KOPT-K1 (cell line): ENCODE measurements around the gene KATNAL1.
A peak's percentile ranks its signal among the peaks of the same experiment; 100 is the strongest.

Source experiments
- H3K27ac ChIP-seq: fragments of 200-600 bp; sonication (generic); 2 replicates; pipeline ENCODE4 v1.5.1; 2016; ENCODE audit warnings: antibody characterized with exemption, mild to moderate bottlenecking, low read depth, low read length; ENCODE audit not compliant: poor library complexity, severe bottlenecking
- H3K36me3 ChIP-seq: fragments of 200-600 bp; sonication (generic); 2 replicates; pipeline ENCODE4 v1.5.1; 2017; ENCODE audit warnings: antibody characterized with exemption, mild to moderate bottlenecking, low read length, moderate library complexity; ENCODE audit not compliant: insufficient read depth
- H3K9me3 ChIP-seq: fragments of 200-600 bp; sonication (generic); 2 replicates; pipeline ENCODE4 v1.5.1; 2017; ENCODE audit warnings: antibody characterized with exemption, low read length, mild to moderate bottlenecking; ENCODE audit not compliant: insufficient read depth, poor library complexity, severe bottlenecking

Gene KATNAL1

GRCh38 chr13:30318026-30318425, 10.7 kb upstream of the KATNAL1 start:
- H3K36me3 ChIP-seq: no peaks in the 10 kb centered on the region
- H3K9me3 ChIP-seq: no peaks in the 10 kb centered on the region
- no peak overlapping the region for H3K27ac ChIP-seq

- H3K27ac ChIP-seq: no peak overlapping the region
- no peaks in the 10 kb centered on the region for H3K9me3 ChIP-seq
- H3K36me3 ChIP-seq: no peaks in the 10 kb centered on the region
Observed at GRCh38 chr13:30314562-30314961, 7.2 kb upstream of the KATNAL1 start.

DNA sequence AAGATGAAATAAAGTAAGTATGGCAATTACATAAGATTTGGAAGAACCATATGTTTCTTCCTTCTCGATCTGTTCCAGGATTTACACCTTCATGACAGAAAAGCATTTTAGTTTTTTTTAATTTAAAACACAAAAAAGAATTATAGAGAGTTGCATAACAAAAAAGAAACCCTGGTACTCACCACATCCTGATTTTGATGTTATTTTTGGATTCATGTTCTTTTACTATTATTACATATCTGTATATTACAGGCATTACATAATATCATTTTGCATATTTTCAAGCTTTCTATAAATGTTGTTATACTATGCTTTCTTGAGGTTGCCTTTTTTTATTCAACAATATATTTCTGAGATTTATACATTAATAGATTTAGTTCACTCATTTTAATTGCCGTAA, 6.7 kb upstream of the KATNAL1 start:
- Histone ChIP-seq H3K36me3 (no peaks in the 10 kb centered on the region), H3K9me3 (no peaks in the 10 kb centered on the region), H3K27ac (no peak overlapping the region)

DNA sequence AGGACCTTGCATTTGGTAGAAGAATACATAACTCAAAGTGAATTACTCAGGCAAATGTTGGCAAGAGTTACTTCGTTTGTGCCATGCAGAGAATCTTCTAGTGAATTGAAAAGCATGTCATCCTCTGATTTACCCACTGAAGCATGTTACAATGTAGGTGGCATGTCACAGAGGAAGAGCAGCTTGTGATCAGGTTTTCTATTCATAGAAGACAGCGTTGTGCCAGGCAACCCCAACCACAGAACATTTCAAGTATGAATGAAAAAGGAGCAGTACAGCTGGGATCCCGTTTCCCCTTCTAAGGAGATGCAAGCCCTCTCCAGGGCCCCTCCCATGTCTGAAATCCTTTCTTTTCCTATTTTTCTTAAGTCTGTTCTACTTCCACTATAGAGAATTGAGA, 6.0 kb upstream of the KATNAL1 start:
- Histone ChIP-seq H3K9me3 (no peaks in the 10 kb centered on the region), H3K36me3 (no peaks in the 10 kb centered on the region), H3K27ac (no peak overlapping the region)

DNA sequence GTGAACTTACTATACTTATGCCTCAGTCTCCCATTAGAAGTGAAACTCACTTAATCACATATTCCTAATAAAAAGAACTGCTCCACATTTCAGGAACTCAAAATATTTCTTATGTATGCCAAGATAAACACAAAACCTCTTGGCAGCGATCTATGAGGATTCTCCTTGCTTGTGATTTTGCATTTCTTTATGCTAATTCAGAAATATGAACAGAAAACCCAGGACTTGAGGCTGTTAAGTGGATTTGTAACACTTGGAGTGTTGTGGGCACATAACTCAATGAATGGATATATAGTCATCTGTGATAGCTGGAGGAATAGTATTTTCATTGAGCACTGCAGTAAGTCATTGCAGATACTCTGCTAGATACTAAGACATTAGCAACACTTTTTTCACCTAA, 5.6 kb upstream of the KATNAL1 start:
- Histone ChIP-seq H3K9me3 (no peaks in the 10 kb centered on the region), H3K36me3 (no peaks in the 10 kb centered on the region), H3K27ac (no peak overlapping the region)

- Histone ChIP-seq H3K9me3 (no peaks in the 10 kb centered on the region), H3K27ac (no peak overlapping the region), H3K36me3 (no peaks in the 10 kb centered on the region)
Observed at GRCh38 chr13:30308548-30308947, 1.2 kb upstream of the KATNAL1 start.

DNA sequence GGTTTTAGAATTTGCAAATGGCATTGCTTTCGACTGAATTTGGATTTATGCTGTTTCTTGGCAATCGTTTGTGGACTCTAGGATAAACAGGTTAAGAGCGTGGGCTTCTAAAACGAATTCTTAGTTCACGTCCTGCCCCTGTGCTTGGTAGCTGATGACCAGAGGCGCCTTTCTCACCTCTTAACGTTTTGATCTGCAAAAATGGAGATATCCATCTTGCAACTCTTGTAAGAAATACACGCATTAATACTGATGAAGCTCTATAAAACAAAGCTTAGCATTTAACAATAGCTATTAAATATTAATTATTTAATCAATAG, 580 bp upstream of the KATNAL1 start:
- Histone ChIP-seq H3K36me3 (no peaks in the 10 kb centered on the region), H3K9me3 (no peaks in the 10 kb centered on the region), H3K27ac (peak overlapping the region; percentile 93)

DNA sequence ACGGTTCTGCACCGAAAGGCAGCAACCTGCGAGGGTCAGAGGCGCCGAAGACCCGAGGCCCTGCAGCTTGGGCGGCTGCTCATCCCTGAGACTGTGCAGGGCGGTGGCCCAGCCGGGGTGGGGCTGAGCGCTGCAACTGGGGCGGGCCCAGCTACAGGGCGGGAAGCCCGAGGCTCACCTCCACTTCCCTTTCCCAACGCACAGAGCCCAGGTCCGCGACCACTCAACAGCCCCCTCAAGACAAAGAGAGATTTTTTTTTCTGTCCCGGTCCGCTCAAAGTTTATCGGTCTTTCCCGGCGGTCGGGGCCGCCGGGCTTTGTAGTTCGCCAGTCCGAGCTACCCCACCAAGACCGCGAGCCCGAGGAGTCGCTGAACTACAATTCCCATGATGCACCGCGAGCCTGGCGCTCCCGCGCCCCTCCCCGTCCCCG, 573 bp downstream of the KATNAL1 start:
- Histone ChIP-seq H3K27ac (peak overlapping the region; percentile 93), H3K36me3 (no peaks in the 10 kb centered on the region)

DNA sequence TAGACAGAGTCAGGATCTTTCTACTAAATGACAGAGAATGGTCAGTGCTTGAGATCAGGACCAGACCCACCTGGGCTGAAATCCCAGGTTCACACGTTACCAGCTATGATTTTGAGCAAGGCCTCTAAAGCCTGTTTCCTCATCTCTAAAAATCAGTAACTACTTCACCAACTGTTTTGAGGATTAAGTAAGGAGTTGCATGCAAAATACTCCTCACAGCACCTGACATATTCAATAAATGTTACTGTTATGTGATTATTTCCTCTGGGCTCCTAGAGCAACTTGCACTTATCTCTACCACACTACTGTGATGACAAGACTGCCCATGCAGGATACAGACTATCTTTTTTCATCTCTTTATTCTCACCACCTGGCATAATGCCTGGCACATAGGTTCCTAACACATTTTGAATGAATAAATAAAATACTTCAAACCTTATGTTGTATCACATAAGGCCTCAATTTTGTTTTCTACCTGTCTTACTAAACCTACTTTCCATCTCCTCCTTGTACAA, 1.8 kb downstream of the KATNAL1 start:
- peak overlapping the region; percentile 93 for H3K27ac ChIP-seq

More for the DNA sequence above, 573 bp downstream of the KATNAL1 start:
- no peaks in the 10 kb centered on the region for H3K9me3 ChIP-seq

GRCh38 chr13:30303269-30303668, 4.1 kb downstream of the KATNAL1 start:
- Histone ChIP-seq H3K36me3 (no peaks in the 10 kb centered on the region), H3K27ac (no peak overlapping the region), H3K9me3 (no peaks in the 10 kb centered on the region)

More for the DNA sequence above, 1.8 kb downstream of the KATNAL1 start:
- H3K36me3 ChIP-seq: no peaks in the 10 kb centered on the region
- H3K9me3 ChIP-seq: no peaks in the 10 kb centered on the region

- H3K36me3 ChIP-seq: no peaks in the 10 kb centered on the region
- no peak overlapping the region for H3K27ac ChIP-seq
- H3K9me3 ChIP-seq: no peaks in the 10 kb centered on the region
Observed at GRCh38 chr13:30301827-30302226, 5.5 kb downstream of the KATNAL1 start.

DNA sequence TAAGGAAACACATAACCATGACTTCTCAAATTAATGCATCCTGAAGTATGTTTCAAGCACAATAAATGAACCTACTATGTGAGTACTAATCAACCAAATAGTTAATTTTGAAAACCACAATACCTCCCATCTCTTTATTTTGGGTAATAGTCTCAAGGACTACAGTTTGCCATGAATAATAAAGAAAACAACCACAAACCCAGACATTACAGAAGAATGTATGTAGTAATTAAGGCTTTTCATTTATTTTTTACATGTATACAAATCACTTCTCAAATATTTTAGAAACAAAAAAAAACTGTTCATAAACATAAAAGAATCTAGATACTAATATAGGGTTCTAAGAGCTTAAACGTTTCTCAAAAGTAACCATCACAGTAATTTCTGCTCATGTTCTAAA, 6.8 kb downstream of the KATNAL1 start:
- Histone ChIP-seq H3K36me3 (no peaks in the 10 kb centered on the region), H3K9me3 (no peaks in the 10 kb centered on the region), H3K27ac (no peak overlapping the region)

GRCh38 chr13:30299786-30300185, 7.6 kb downstream of the KATNAL1 start:
- no peaks in the 10 kb centered on the region for H3K36me3 ChIP-seq
- no peak overlapping the region for H3K27ac ChIP-seq
- no peaks in the 10 kb centered on the region for H3K9me3 ChIP-seq

- H3K36me3 ChIP-seq: no peaks in the 10 kb centered on the region
- no peak overlapping the region for H3K27ac ChIP-seq
- H3K9me3 ChIP-seq: no peaks in the 10 kb centered on the region
Observed at GRCh38 chr13:30295116-30295515, 12.2 kb downstream of the KATNAL1 start.

DNA sequence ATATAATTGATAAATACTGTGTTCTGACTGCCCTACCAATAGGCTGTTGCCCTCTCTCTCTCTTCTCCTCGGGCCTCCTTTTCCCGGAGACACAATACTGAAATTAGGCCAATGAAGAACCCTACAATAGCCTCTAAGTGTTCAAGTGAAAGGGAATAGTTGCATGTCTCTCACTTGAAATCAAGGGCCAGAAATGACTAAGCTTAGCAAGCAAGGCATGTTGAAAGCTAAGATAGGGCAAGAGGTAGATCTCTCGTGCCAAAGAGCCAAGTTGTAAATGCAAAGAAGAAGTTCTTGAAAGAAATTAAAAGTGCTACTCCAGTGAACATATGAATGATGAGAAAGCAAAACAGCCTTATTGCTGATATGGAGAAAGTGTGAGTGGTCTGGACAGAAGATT, 13.3 kb downstream of the KATNAL1 start:
- Histone ChIP-seq H3K36me3 (no peaks in the 10 kb centered on the region), H3K27ac (no peak overlapping the region), H3K9me3 (no peaks in the 10 kb centered on the region)

DNA sequence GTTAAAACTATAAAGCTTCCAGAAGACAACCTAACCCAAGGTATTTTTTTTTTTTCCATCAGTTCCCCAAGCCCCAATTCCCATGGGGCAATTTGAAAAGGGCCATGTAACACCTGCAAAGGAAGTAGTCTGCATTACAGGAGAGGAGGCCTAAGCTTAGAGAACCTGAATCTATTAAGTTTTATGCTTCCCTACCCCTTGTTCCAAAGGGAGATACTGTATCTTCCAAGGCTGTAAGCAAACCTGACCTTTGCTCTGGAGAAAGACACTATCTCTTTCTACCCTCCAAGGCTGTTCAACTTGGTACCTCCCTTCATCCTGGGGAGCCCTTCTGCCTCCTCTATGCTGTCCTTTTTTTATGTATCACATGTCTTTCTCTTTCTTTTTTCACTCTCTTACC, 15.0 kb downstream of the KATNAL1 start:
- Histone ChIP-seq H3K36me3 (no peaks in the 10 kb centered on the region), H3K9me3 (no peaks in the 10 kb centered on the region), H3K27ac (no peak overlapping the region)
